ENCODE results near the gene GOLGB1.
A peak's percentile ranks its signal among the peaks of the same experiment; 100 is the strongest.

The GOLGB1 gene

DNA sequence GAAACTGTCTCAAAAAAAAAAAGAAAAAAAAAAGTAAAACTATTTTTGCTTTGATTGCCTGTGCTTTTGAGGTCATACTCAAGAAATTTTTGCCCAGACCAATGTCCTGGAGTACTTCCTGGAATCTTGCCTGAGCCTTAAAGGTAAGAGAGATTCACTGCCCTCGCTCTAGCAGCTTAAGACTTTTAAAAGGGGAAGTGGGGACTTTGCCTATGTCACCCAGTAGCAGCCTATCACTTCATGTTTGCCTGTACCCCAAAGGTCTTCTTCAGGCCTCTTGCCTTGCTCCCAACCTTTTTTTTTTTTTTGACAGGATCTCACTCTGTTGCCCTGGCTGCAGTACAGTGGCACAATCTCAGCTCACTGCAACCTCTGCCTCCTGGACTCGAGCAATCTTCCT, 18.9 kb upstream of the GOLGB1 start:
- H3K4me1 ChIP-seq (ENCODE audit: control insufficient read depth, insufficient read depth, low read length, unreplicated experiment), result no peaks in the 10 kb centered on the region
- H3K27me3 ChIP-seq (ENCODE audit: insufficient read depth, low read length), result no peaks in the 10 kb centered on the region
- no peak overlapping the region for H2AFZ ChIP-seq (ENCODE audit: low read length, unreplicated experiment)
- H3K27ac ChIP-seq (ENCODE audit: low read depth, low read length), result no peak overlapping the region
- H3K79me2 ChIP-seq (ENCODE audit: control insufficient read depth, insufficient read depth, low read length, unreplicated experiment), result no peaks in the 10 kb centered on the region
- peaks cover 14% of the 10 kb centered on the region for H3K36me3 ChIP-seq (ENCODE audit: insufficient read depth, low read length)
- no peak overlapping the region for H3K4me3 ChIP-seq (ENCODE audit: low read depth, low read length)

DNA sequence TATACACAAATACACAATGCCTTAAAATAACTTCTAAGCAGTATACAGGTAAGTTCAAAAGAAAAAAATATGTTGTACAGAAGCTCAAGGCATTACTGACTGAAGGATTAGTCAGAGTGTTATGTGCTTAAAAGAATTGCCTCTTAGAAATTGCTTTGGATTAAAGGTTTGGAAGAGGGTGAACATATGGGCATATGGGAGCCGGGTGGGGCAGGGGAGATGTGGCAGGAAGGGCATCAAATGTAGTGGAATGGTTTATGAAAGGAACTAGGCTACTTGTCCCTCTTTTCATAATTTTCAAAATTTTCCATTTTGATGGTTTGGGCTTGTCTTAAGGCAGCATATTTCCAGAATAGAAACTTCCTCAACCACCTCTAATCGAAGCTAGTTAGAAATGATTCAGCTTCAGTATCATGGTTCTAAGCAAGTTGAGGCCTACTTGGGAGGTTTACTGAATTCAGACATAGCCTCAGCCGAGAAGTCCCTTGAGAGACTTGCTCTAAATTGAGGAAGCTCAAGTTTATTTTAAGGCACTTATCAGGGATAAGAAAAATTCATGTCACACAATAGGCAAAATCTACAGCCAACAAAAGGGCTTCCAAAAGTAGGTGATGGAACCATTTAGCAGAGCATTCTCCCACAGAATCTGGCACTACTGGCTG, 10.1 kb upstream of the GOLGB1 start:
- H3K4me3 ChIP-seq (ENCODE audit: low read depth, low read length), result no peak overlapping the region
- no peak overlapping the region for H2AFZ ChIP-seq (ENCODE audit: low read length, unreplicated experiment)
- H3K27ac ChIP-seq (ENCODE audit: low read depth, low read length), result no peak overlapping the region
- no peaks in the 10 kb centered on the region for H3K79me2 ChIP-seq (ENCODE audit: control insufficient read depth, insufficient read depth, low read length, unreplicated experiment)
- H3K27me3 ChIP-seq (ENCODE audit: insufficient read depth, low read length), result peaks cover 23% of the 10 kb centered on the region; the same call in 1 of the 2 replicates
- H3K36me3 ChIP-seq (ENCODE audit: insufficient read depth, low read length), result no peaks in the 10 kb centered on the region
- H3K4me1 ChIP-seq (ENCODE audit: control insufficient read depth, insufficient read depth, low read length, unreplicated experiment), result no peaks in the 10 kb centered on the region

DNA sequence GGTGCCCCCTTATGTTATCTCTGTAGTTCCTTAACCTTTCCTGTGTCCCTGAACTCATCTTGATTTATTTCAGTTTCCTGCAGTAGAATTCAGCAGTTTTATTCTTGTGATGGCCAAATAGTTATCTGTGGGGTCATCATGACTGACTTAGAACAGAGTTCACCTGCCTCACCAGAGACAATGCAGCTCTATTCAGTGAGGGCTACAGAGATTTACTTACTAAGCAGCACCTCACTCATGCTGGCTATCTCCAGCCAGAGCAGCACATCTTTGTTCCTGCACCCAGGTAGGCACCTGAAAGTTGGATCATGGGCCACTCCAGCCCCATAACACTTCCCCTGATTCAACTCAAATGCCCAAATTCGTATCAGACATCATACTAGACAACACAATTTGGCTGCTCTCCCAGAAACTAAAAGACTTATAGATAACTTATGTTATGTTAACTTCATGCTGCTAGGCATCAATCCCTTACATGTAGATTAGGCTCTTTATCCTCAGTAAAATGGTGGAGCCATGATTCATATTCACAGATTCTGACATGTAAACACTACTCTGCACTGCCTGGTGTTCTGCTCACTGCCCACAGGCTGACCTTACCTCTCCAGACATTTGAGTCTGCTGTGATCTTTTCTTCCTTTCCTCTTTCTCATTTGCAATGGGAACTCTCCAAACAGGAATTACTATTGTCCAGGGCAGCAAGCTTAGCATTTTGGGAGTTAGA, 9.3 kb upstream of the GOLGB1 start:
- Histone ChIP-seq H3K36me3 (ENCODE audit: insufficient read depth, low read length) (no peaks in the 10 kb centered on the region), H3K27ac (ENCODE audit: low read depth, low read length) (no peak overlapping the region), H3K27me3 (ENCODE audit: insufficient read depth, low read length) (peaks cover 23% of the 10 kb centered on the region; the same call in 1 of the 2 replicates), H2AFZ (ENCODE audit: low read length, unreplicated experiment) (no peak overlapping the region), H3K4me1 (ENCODE audit: control insufficient read depth, insufficient read depth, low read length, unreplicated experiment) (no peaks in the 10 kb centered on the region), H3K79me2 (ENCODE audit: control insufficient read depth, insufficient read depth, low read length, unreplicated experiment) (no peaks in the 10 kb centered on the region), H3K4me3 (ENCODE audit: low read depth, low read length) (no peak overlapping the region)

DNA sequence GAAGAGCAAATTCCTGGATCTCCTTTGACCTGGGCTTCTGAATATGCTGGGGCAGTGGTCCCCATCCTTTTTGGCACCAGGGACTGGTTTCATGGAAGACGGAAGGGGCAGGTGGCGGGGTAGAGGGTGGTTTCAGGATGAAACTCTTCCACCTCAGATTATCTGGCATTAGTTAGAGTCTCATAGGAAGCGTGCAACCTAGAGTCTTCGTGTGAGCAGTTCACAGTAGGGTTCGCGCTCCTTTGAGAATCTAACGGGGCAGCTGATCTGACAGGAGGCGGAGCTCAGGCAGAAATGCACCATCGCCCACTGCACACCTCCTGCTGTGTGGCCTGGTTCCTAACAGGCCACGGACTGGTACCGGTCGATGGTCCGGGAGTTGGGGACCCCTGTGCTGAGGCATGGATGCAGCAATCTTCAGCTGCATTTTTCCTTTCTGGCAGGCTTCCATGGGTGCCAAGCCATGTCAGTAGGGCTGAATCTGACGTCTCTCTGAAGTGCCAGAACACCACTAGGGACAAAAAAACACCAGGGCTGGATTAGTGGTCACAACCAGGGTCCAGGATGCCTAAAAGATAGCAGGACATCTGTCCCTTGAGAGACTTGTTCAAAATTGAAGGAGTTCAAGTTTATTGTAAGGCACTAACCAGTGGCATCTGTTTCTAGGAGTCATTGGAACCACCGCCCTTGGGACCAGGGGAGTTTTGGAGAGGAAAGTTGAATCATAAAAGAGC, 8.4 kb upstream of the GOLGB1 start:
- Histone ChIP-seq H3K36me3 (ENCODE audit: insufficient read depth, low read length) (no peaks in the 10 kb centered on the region), H3K4me1 (ENCODE audit: control insufficient read depth, insufficient read depth, low read length, unreplicated experiment) (no peaks in the 10 kb centered on the region), H3K27me3 (ENCODE audit: insufficient read depth, low read length) (peaks cover 23% of the 10 kb centered on the region; the same call in 1 of the 2 replicates), H2AFZ (ENCODE audit: low read length, unreplicated experiment) (no peak overlapping the region), H3K4me3 (ENCODE audit: low read depth, low read length) (no peak overlapping the region), H3K27ac (ENCODE audit: low read depth, low read length) (no peak overlapping the region), H3K79me2 (ENCODE audit: control insufficient read depth, insufficient read depth, low read length, unreplicated experiment) (no peaks in the 10 kb centered on the region)

DNA sequence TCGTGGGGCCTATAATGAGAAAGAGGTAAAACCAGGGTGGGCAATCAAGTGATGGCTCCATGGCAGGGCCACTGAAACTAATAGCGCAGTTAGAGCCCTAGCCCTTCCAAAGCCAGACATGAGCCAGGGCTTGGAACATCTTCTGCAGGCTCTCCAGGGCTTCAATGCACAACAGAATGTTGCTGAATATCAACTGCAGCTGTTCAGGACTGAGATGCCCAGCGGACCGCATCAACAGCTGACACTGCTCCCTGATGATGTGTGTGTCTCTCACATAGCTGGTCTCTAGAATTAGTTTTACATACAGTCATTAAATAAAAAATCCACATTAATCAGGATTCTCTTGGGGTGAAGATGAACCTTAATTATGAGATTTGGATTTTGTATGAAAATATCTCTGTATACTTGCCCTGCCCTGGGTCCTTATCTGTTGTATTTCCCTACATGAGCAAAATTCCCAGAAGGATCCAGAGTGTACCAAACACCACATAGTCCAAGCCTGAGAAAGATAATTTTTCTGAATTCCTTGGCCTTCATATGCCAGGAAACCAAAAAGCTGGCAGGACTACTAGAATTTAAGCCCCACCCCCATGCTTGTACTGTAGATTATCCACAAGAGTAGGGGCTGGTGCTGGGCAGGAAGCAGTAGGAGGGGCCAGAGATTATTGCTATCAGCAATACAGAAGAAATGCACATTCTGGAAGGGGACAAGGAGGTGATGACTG, 7.7 kb upstream of the GOLGB1 start:
- Histone ChIP-seq H3K27me3 (ENCODE audit: insufficient read depth, low read length) (peaks cover 19% of the 10 kb centered on the region; the same call in 1 of the 2 replicates), H2AFZ (ENCODE audit: low read length, unreplicated experiment) (no peak overlapping the region), H3K4me1 (ENCODE audit: control insufficient read depth, insufficient read depth, low read length, unreplicated experiment) (no peaks in the 10 kb centered on the region), H3K36me3 (ENCODE audit: insufficient read depth, low read length) (no peaks in the 10 kb centered on the region), H3K27ac (ENCODE audit: low read depth, low read length) (no peak overlapping the region), H3K4me3 (ENCODE audit: low read depth, low read length) (no peak overlapping the region), H3K79me2 (ENCODE audit: control insufficient read depth, insufficient read depth, low read length, unreplicated experiment) (no peaks in the 10 kb centered on the region)

DNA sequence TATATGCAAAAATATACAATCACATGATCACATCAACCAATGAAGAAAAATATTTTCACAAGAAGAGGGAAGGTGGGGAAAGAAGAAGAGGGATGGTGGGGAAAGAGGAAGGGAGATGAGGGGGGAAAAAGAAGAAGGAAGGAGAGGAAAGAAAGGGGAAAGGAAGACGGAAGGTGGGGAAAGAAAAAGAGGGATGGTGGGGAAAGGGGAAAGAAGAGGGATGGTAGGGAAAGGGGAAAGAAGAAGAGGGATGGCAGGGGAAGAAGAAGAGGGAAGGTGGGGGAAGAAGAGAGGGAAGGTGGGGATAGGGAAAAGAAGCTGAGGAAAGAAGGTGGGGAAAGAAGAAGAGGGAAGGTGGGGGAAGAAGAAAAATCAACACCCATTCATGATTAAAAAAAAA, 3.2 kb upstream of the GOLGB1 start:
- Histone ChIP-seq H3K27me3 (ENCODE audit: insufficient read depth, low read length) (peaks cover 4% of the 10 kb centered on the region; the same call in 1 of the 2 replicates), H3K36me3 (ENCODE audit: insufficient read depth, low read length) (no peaks in the 10 kb centered on the region), H3K4me1 (ENCODE audit: control insufficient read depth, insufficient read depth, low read length, unreplicated experiment) (peaks cover 4% of the 10 kb centered on the region), H3K27ac (ENCODE audit: low read depth, low read length) (no peak overlapping the region), H3K79me2 (ENCODE audit: control insufficient read depth, insufficient read depth, low read length, unreplicated experiment) (peaks cover 21% of the 10 kb centered on the region), H2AFZ (ENCODE audit: low read length, unreplicated experiment) (no peak overlapping the region), H3K4me3 (ENCODE audit: low read depth, low read length) (no peak overlapping the region)

DNA sequence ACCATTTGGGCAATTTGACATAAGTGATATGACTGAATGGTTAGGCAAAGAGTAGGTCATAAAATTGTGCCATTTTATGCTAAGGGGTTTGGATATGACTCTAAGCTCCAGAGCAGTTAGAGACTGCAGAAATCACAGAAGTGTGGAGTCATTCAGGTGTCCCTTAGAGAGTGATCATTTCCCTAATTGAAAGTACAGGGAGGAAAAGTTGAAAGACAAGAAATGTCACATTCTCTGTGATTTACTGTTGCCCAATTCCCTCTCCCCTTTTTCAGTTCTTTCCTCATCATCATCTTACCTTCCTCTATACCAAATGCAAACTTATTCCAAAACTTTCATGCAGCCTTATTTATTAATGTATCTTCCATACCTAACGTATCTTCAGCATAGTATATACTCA, 2.7 kb upstream of the GOLGB1 start:
- H3K4me3 ChIP-seq (ENCODE audit: low read depth, low read length), result no peak overlapping the region
- H3K27ac ChIP-seq (ENCODE audit: low read depth, low read length), result no peak overlapping the region
- peaks cover 4% of the 10 kb centered on the region; the same call in 1 of the 2 replicates for H3K27me3 ChIP-seq (ENCODE audit: insufficient read depth, low read length)
- H2AFZ ChIP-seq (ENCODE audit: low read length, unreplicated experiment), result no peak overlapping the region
- H3K36me3 ChIP-seq (ENCODE audit: insufficient read depth, low read length), result no peaks in the 10 kb centered on the region
- H3K79me2 ChIP-seq (ENCODE audit: control insufficient read depth, insufficient read depth, low read length, unreplicated experiment), result peaks cover 26% of the 10 kb centered on the region
- H3K4me1 ChIP-seq (ENCODE audit: control insufficient read depth, insufficient read depth, low read length, unreplicated experiment), result peaks cover 8% of the 10 kb centered on the region

DNA sequence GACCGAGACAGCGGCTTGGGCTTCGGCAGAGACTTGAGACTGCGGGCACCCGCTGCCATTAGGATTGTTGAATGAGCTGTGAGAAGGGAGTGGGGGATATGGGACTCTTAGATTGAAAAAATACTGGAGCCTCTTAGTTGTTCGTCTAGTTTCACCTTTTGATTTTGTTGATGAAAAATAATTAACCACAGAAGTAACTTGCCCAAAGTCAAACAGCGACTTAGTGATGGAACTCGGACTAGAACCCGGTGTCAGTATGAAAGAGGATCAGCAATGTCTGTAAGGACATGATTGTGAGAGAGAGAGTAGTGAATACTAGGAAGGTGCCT, 510 bp upstream of the GOLGB1 start:
- peaks cover 43% of the 10 kb centered on the region for H3K79me2 ChIP-seq (ENCODE audit: control insufficient read depth, insufficient read depth, low read length, unreplicated experiment)
- H3K4me3 ChIP-seq (ENCODE audit: low read depth, low read length), result peak overlapping the region; percentile 99
- no peaks in the 10 kb centered on the region for H3K36me3 ChIP-seq (ENCODE audit: insufficient read depth, low read length)
- H3K27ac ChIP-seq (ENCODE audit: low read depth, low read length), result peak overlapping the region; percentile 72
- H3K27me3 ChIP-seq (ENCODE audit: insufficient read depth, low read length), result peaks cover 1% of the 10 kb centered on the region; the same call in 1 of the 2 replicates
- peaks cover 8% of the 10 kb centered on the region for H3K4me1 ChIP-seq (ENCODE audit: control insufficient read depth, insufficient read depth, low read length, unreplicated experiment)
- H2AFZ ChIP-seq (ENCODE audit: low read length, unreplicated experiment), result peak overlapping the region; percentile 89

DNA sequence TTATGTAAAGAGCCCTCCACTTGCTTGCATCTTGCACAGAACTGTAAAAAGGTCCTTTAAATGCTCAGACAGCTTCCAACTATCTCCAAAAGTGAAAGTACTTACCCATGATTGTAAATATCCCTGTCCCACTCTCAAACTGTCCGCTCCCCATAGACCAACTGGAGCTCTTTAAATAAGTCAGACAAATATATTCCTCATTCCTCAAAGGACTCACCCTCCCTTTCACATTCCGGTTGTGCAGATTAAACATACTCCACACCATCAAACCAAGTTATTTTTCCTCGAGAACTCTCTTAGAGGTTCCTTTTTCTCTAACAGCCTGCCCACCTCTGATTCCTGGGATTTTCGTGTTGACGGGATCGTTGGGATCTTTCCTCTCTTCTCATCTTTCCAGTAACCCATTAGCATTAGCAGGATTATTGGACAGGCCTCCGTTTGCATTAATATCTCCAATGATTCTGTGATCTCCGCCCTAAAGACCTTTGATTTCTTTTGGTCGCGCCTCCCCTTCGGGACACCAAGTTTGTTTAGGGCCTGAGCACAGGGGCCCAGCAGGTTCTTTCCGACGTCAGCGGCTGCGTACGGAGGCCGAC, 763 bp downstream of the GOLGB1 start:
- Histone ChIP-seq H3K27me3 (ENCODE audit: insufficient read depth, low read length) (no peaks in the 10 kb centered on the region), H3K4me3 (ENCODE audit: low read depth, low read length) (peak overlapping the region; percentile 99), H3K4me1 (ENCODE audit: control insufficient read depth, insufficient read depth, low read length, unreplicated experiment) (peaks cover 8% of the 10 kb centered on the region), H2AFZ (ENCODE audit: low read length, unreplicated experiment) (no peak overlapping the region), H3K27ac (ENCODE audit: low read depth, low read length) (peak overlapping the region; percentile 81), H3K36me3 (ENCODE audit: insufficient read depth, low read length) (no peaks in the 10 kb centered on the region), H3K79me2 (ENCODE audit: control insufficient read depth, insufficient read depth, low read length, unreplicated experiment) (peaks cover 52% of the 10 kb centered on the region)

DNA sequence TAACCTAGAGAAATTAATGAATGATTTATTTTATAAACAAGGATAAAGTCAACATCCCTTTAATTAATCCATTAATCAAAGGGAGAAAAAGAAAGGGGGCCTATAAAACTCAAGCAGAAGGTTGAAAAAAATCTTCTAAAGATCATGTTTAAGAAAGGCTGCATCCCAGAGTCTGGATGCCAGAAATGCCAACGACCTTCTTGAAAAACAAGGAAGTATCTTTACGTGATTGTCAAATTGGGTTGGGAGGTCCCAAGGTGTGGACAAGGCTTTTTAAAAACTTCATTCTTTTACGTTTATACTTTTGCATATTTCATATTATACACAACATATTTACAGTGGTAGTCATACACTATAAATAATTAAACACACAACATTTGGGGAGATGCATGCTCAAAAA, 1.6 kb downstream of the GOLGB1 start:
- no peak overlapping the region for H2AFZ ChIP-seq (ENCODE audit: low read length, unreplicated experiment)
- H3K4me3 ChIP-seq (ENCODE audit: low read depth, low read length), result peak overlapping the region; percentile 99
- no peaks in the 10 kb centered on the region for H3K27me3 ChIP-seq (ENCODE audit: insufficient read depth, low read length)
- H3K79me2 ChIP-seq (ENCODE audit: control insufficient read depth, insufficient read depth, low read length, unreplicated experiment), result peaks cover 56% of the 10 kb centered on the region
- H3K4me1 ChIP-seq (ENCODE audit: control insufficient read depth, insufficient read depth, low read length, unreplicated experiment), result peaks cover 8% of the 10 kb centered on the region
- no peak overlapping the region for H3K27ac ChIP-seq (ENCODE audit: low read depth, low read length)
- H3K36me3 ChIP-seq (ENCODE audit: insufficient read depth, low read length), result no peaks in the 10 kb centered on the region
